SK-N-SH (cell line): ENCODE data around the gene ZHX3. TPM values are rescaled to one million over a fixed set of nuclear protein-coding genes. Genes with fewer than 3 reads are reported as not detected.

ENCODE experiments used
- CTCF ChIA-PET: fragments of 300-600, 350-600 bp; formaldehyde crosslinking; extraction: SDS; loops from one replicate; lab custom pipeline; 2021; lab: Yijun Ruan, JAX
- POLR2A ChIA-PET: fragments of 350-600 bp; sonication (Branson Sonifier 250); formaldehyde crosslinking; extraction: SDS; loops from one replicate; lab custom pipeline; 2020; ENCODE audit warnings: antibody characterized with exemption, inconsistent platforms; lab: Yijun Ruan, JAX
- DNase-seq: peaks from one replicate; pipeline ENCODE4 v3.0.0; 2012
- H2AFZ ChIP-seq: fragments of 200-600 bp; sonication (generic); 2 replicates; pipeline ENCODE4 v1.8.1; 2016; ENCODE audit warnings: antibody characterized with exemption, mild to moderate bottlenecking, low read depth
- H3F3A ChIP-seq: fragments of 200-600 bp; sonication (generic); replicated peaks from 2 replicates; pipeline ENCODE3; 2016; ENCODE audit warnings: antibody characterized with exemption, mild to moderate bottlenecking; ENCODE audit not compliant: insufficient read depth
- H3K27ac ChIP-seq, 2 experiments: fragments of 200-500 bp in 1 of 2; fragments of 200-600 bp in 1 of 2; sonication (Bioruptor generic) in 1 of 2; sonication (generic), shearing (Covaris generic) in 1 of 2; 2 replicates each; pipeline versions ENCODE4 v1.5.1 to v1.6.1; 2014 to 2016; ENCODE audit warnings: low read depth in 2 of 2, inconsistent platforms in 1 of 2, low read length in 1 of 2, mild to moderate bottlenecking in 1 of 2, mixed read lengths in 1 of 2
- H3K27me3 ChIP-seq: fragments of 200-600 bp; sonication (generic), shearing (Covaris generic); 2 replicates; pipeline ENCODE4 v1.6.1; 2016; ENCODE audit warnings: mixed run types; ENCODE audit not compliant: insufficient read depth
- H3K36me3 ChIP-seq, 2 experiments: fragments of 200-500 bp in 1 of 2; fragments of 200-600 bp in 1 of 2; sonication (Bioruptor generic) in 1 of 2; sonication (generic) in 1 of 2; replicated peaks in 1 of 2; 2 replicates each; pipeline versions ENCODE3 to v1.5.1; 2014 to 2016; ENCODE audit warnings: low read length in 1 of 2, mild to moderate bottlenecking in 1 of 2; ENCODE audit not compliant: insufficient read depth in 2 of 2, control insufficient read depth in 1 of 2
- H3K4me1 ChIP-seq, 2 experiments: fragments of 200-500 bp in 1 of 2; fragments of 200-600 bp in 1 of 2; sonication (Bioruptor generic) in 1 of 2; sonication (generic), shearing (Covaris generic) in 1 of 2; 2 replicates each; pipeline versions ENCODE4 v1.5.1 to v1.6.1; 2014 to 2016; ENCODE audit warnings: low read depth in 1 of 2, low read length in 1 of 2, mixed run types in 1 of 2; ENCODE audit not compliant: insufficient read depth in 2 of 2, control insufficient read depth in 1 of 2
- H3K4me2 ChIP-seq: fragments of 200-600 bp; sonication (generic), shearing (Covaris generic); 2 replicates; pipeline ENCODE4 v1.6.1; 2017; ENCODE audit warnings: mixed run types
- H3K4me3 ChIP-seq, 2 experiments: fragments of 200-500 bp in 1 of 2; fragments of 200-600 bp in 1 of 2; sonication (Bioruptor generic) in 1 of 2; sonication (generic), shearing (Covaris generic) in 1 of 2; 2 replicates each; pipeline versions ENCODE4 v1.5.1 to v1.8.1; 2014 to 2016; ENCODE audit warnings: low read depth in 2 of 2, inconsistent platforms in 1 of 2, low read length in 1 of 2, mild to moderate bottlenecking in 1 of 2, mixed read lengths in 1 of 2, moderate library complexity in 1 of 2
- H3K79me2 ChIP-seq: fragments of 200-600 bp; sonication (generic); 2 replicates; pipeline ENCODE4 v1.8.1; 2017; ENCODE audit warnings: mild to moderate bottlenecking; ENCODE audit not compliant: insufficient read depth
- H3K9ac ChIP-seq: fragments of 200-600 bp; sonication (generic); 2 replicates; pipeline ENCODE4 v1.6.1; 2017; ENCODE audit warnings: mixed run types
- H3K9me2 ChIP-seq: fragments of 200-600 bp; sonication (generic); 2 replicates; pipeline ENCODE4 v1.6.1; 2017; ENCODE audit warnings: mixed run types
- H3K9me3 ChIP-seq: fragments of 200-600 bp; sonication (generic); 2 replicates; pipeline ENCODE4 v1.6.1; 2017; ENCODE audit warnings: mixed run types, mild to moderate bottlenecking, moderate library complexity
- H4K20me1 ChIP-seq: fragments of 200-600 bp; sonication (generic); 2 replicates; pipeline ENCODE4 v1.6.1; 2017; ENCODE audit warnings: mild to moderate bottlenecking, mixed run types; ENCODE audit not compliant: insufficient read depth
- CHD2 ChIP-seq: fragments of 150-350 bp; IDR thresholded peaks from 2 replicates; pipeline ENCODE4 v1.6.1; 2018; ENCODE audit warnings: low read length; ENCODE audit not compliant: partially characterized antibody
- ELF1 ChIP-seq: IDR thresholded peaks from 2 replicates; pipeline ENCODE4 v1.4.0; 2012
- EP300 ChIP-seq, 2 experiments: IDR thresholded peaks; 2 replicates each; pipeline versions ENCODE4 v1.4.0 to v1.6.1; 2012; ENCODE audit warnings: borderline replicate concordance in 1 of 2, low read depth in 1 of 2, low read length in 1 of 2
- FOXJ3 ChIP-seq: sonication (generic); formaldehyde crosslinking; IDR thresholded peaks from 2 replicates; pipeline ENCODE4 v1.5.1; 2020; ENCODE audit warnings: mild to moderate bottlenecking, missing genetic modification reagents
- FOXM1 ChIP-seq: IDR thresholded peaks from 2 replicates; pipeline ENCODE4 v1.4.0; 2012; ENCODE audit warnings: low read depth, mild to moderate bottlenecking
- IRF3 ChIP-seq: fragments of 150-350 bp; IDR thresholded peaks from 2 replicates; pipeline ENCODE4 v1.6.1; 2016; ENCODE audit warnings: mild to moderate bottlenecking, low read depth, low read length
- MAX ChIP-seq: IDR thresholded peaks from 2 replicates; pipeline ENCODE4 v1.4.0; 2012; ENCODE audit warnings: low read depth
- REST ChIP-seq: IDR thresholded peaks from 2 replicates; pipeline ENCODE4 v1.6.1; 2012; ENCODE audit warnings: mild to moderate bottlenecking, low read depth, low read length, moderate library complexity
- RXRA ChIP-seq: IDR thresholded peaks from 2 replicates; pipeline ENCODE4 v1.4.0; 2012; ENCODE audit warnings: low read depth, mild to moderate bottlenecking, borderline replicate concordance
- USF2 ChIP-seq: fragments of 150-350 bp; IDR thresholded peaks from 2 replicates; pipeline ENCODE4 v1.6.1; 2017; ENCODE audit warnings: antibody characterized with exemption, low read length, low read depth, borderline replicate concordance
- ZBTB33 ChIP-seq: IDR thresholded peaks from 2 replicates; pipeline ENCODE4 v1.4.0; 2012; ENCODE audit warnings: low read depth, borderline replicate concordance
- WGBS: methylation state at CpG from one replicate; pipeline ENCODE4 v1.1.6; 2017; ENCODE audit warnings: low lambda C conversion rate; 5-methylcytosine and 5-hydroxymethylcytosine counted together
- polyA plus RNA-seq, 3 experiments: library from polyadenylated mRNA; depleted of rRNA; stranded (reverse); fragments of >200 nt; gene quantifications; 2 replicates each; pipeline ENCODE4 v1.2.3, GENCODE V29; 2012

The ZHX3 gene
- polyA plus RNA-seq, 1 of the 3 experiments (the other 2 are of a cell fraction), result 6.0 TPM

GRCh38 chr20:41308290-41308711 is 9.2 kb downstream of the ZHX3 start (continued):
- no peak for TF ChIP-seq CHD2
- no peak for TF ChIP-seq MAX
- TF ChIP-seq ELF1, result no peak

GRCh38 chr20:41307021-41307420 is 10.5 kb downstream of the ZHX3 start:
- Histone ChIP-seq H4K20me1 (no peaks in the 10 kb centered on the region), H3K4me1 (no peaks in the 10 kb centered on the region; a peak in 1 of 4 replicates), H2AFZ (no peak overlapping the region), H3K27ac (no peak overlapping the region), H3F3A (peaks cover 7% of the 10 kb centered on the region), H3K4me2 (no peak overlapping the region), H3K9me3 (no peaks in the 10 kb centered on the region), H3K27me3 (no peaks in the 10 kb centered on the region), H3K79me2 (peaks cover 82% of the 10 kb centered on the region), H3K9me2 (no peaks in the 10 kb centered on the region), H3K9ac (no peak overlapping the region), H3K4me3 (no peak overlapping the region), H3K36me3 (no peaks in the 10 kb centered on the region)
- TF ChIP-seq IRF3 (no peak), REST (no peak), ZBTB33 (no peak), FOXM1 (no peak), RXRA (no peak), EP300 (IDR thresholded peaks at IDR 0.05; ENCODE audit: borderline replicate concordance in 1 of 2, low read depth in 1 of 2, low read length in 1 of 2) (no peak), USF2 (no peak), FOXJ3 (CRISPR knock-in tag) (no peak)
- POLR2A ChIA-PET, result no interaction called here
- WGBS, result 100% methylated on average over 1 of the region's 1 CpG
- no peak for DNase-seq
- CTCF ChIA-PET, result interaction anchor here (0.6 to 2.3 kb wide), 4 partner anchors 13 to 228 kb away, joined by 3 to 6 read pairs (median 4); partner anchors contain the start of gene LPIN3
